ENCODE data around the gene LBHD1. TPM values are rescaled to one million over a fixed set of nuclear protein-coding genes. Genes with fewer than 3 reads are reported as not detected.
A peak's percentile ranks its signal among the peaks of the same experiment; 100 is the strongest.
"Not testable (repeated sequence)": the region's sequence is repeated elsewhere in the genome, so short reads cannot be mapped to it uniquely, and the experiment has no call there.

The LBHD1 gene
- total RNA-seq, 1 donor from 2014 or later, result 2.1 TPM

DNA sequence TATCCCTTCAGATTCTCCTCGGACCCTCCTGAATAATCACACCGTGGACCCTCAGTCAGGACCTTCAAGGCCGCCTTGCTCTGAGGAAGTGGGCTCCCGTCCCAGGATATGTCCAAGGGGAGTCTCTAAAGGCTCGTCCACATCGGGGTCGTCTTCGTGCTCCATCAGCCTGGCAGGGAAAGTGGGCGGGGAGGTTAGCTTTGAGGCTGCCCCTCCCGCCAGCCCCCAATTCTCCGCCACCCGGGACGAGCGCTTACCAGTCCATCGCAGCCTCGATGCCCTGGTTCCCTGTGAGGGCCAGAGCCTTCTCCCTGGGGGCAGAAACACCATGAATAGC is 6.3 kb upstream of the LBHD1 start:
- DNase-seq, result no peak
- Histone ChIP-seq H3K36me3 (peaks cover 48% of the 10 kb centered on the region), H3K27me3 (ENCODE audit: low read depth) (no peaks in the 10 kb centered on the region), H3K4me3 (peak overlapping the region; percentile 92), H3K4me1 (peaks cover 56% of the 10 kb centered on the region), H3K27ac (replicated peaks) (peak overlapping the region; percentile 95), H3K9me3 (replicated peaks) (no peaks in the 10 kb centered on the region)
- TF ChIP-seq, protein P1, sequence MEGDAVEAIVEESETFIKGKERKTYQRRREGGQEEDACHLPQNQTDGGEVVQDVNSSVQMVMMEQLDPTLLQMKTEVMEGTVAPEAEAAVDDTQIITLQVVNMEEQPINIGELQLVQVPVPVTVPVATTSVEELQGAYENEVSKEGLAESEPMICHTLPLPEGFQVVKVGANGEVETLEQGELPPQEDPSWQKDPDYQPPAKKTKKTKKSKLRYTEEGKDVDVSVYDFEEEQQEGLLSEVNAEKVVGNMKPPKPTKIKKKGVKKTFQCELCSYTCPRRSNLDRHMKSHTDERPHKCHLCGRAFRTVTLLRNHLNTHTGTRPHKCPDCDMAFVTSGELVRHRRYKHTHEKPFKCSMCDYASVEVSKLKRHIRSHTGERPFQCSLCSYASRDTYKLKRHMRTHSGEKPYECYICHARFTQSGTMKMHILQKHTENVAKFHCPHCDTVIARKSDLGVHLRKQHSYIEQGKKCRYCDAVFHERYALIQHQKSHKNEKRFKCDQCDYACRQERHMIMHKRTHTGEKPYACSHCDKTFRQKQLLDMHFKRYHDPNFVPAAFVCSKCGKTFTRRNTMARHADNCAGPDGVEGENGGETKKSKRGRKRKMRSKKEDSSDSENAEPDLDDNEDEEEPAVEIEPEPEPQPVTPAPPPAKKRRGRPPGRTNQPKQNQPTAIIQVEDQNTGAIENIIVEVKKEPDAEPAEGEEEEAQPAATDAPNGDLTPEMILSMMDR (IDR thresholded peaks at IDR 0.05; ENCODE audit: borderline replicate concordance), result no peak
- intact Hi-C loops (cut with micrococcal nuclease), result no loop called here

- Histone ChIP-seq H3K27ac (replicated peaks) (peak overlapping the region; percentile 95), H3K4me1 (peaks cover 62% of the 10 kb centered on the region), H3K36me3 (peaks cover 50% of the 10 kb centered on the region), H3K4me3 (peak overlapping the region; percentile 92), H3K9me3 (replicated peaks) (no peaks in the 10 kb centered on the region), H3K27me3 (ENCODE audit: low read depth) (no peaks in the 10 kb centered on the region)
- no peak for DNase-seq
- intact Hi-C loops (cut with micrococcal nuclease), result no loop called here
- TF ChIP-seq, protein P1 (IDR thresholded peaks at IDR 0.05; ENCODE audit: borderline replicate concordance), result no peak
These were observed 5.6 kb upstream of the LBHD1 start for GRCh38 chr11:62677714-62678113.

- Histone ChIP-seq H3K36me3 (peaks cover 50% of the 10 kb centered on the region), H3K27me3 (ENCODE audit: low read depth) (no peaks in the 10 kb centered on the region), H3K9me3 (replicated peaks) (no peaks in the 10 kb centered on the region), H3K4me3 (peak overlapping the region; percentile 92), H3K27ac (replicated peaks) (no peak overlapping the region), H3K4me1 (peaks cover 68% of the 10 kb centered on the region)
- intact Hi-C loops (cut with micrococcal nuclease), result no loop called here
- DNase-seq, result no peak
- TF ChIP-seq, protein P1 (IDR thresholded peaks at IDR 0.05; ENCODE audit: borderline replicate concordance), result no peak
These were observed 5.1 kb upstream of the LBHD1 start for GRCh38 chr11:62677156-62677555.

GRCh38 chr11:62676698-62677097 is 4.6 kb upstream of the LBHD1 start:
- TF ChIP-seq, protein P1 (IDR thresholded peaks at IDR 0.05; ENCODE audit: borderline replicate concordance), result no peak
- intact Hi-C loops (cut with micrococcal nuclease), result no loop called here
- peaks cover 50% of the 10 kb centered on the region for H3K36me3 ChIP-seq
- DNase-seq, result no peak
- no peak overlapping the region for H3K27ac ChIP-seq (replicated peaks)
- no peaks in the 10 kb centered on the region for H3K27me3 ChIP-seq (ENCODE audit: low read depth)
- no peak overlapping the region for H3K4me3 ChIP-seq
- peaks cover 73% of the 10 kb centered on the region for H3K4me1 ChIP-seq
- no peaks in the 10 kb centered on the region for H3K9me3 ChIP-seq (replicated peaks)

GRCh38 chr11:62675415-62675814 is 3.3 kb upstream of the LBHD1 start:
- H3K27me3 ChIP-seq (ENCODE audit: low read depth); DNase-seq; H3K27ac ChIP-seq (replicated peaks); H3K9me3 ChIP-seq (replicated peaks); intact Hi-C loops (cut with micrococcal nuclease); H3K4me3 ChIP-seq: not testable (repeated sequence)
- Histone ChIP-seq H3K36me3 (peaks cover 50% of the 10 kb centered on the region), H3K4me1 (peaks cover 75% of the 10 kb centered on the region)

GRCh38 chr11:62673196-62673525 is 1.1 kb upstream of the LBHD1 start:
- H3K4me3 ChIP-seq, result no peak overlapping the region
- intact Hi-C loops (cut with micrococcal nuclease), result no loop called here
- peaks cover 50% of the 10 kb centered on the region for H3K36me3 ChIP-seq

More at GRCh38 chr11:62673196-62673525, 1.1 kb upstream of the LBHD1 start:
- peaks cover 72% of the 10 kb centered on the region for H3K4me1 ChIP-seq
- H3K9me3 ChIP-seq (replicated peaks), result no peaks in the 10 kb centered on the region
- no peaks in the 10 kb centered on the region for H3K27me3 ChIP-seq (ENCODE audit: low read depth)
- H3K27ac ChIP-seq (replicated peaks), result no peak overlapping the region
- DNase-seq, result no peak
- TF ChIP-seq, protein P1 (IDR thresholded peaks at IDR 0.05; ENCODE audit: borderline replicate concordance), result no peak
